NB4 (cell line): ENCODE measurements around the gene ONECUT3.

Experiments
- MYC ChIP-seq: IDR thresholded peaks from 2 replicates; pipeline ENCODE4 v1.6.1; 2011; ENCODE audit warnings: low read depth, low read length
- TF ChIP-seq, protein P1 (sequence below): IDR thresholded peaks from one replicate; pipeline ENCODE4 v1.5.1; 2012; ENCODE audit warnings: low read depth, low read length

DNA sequence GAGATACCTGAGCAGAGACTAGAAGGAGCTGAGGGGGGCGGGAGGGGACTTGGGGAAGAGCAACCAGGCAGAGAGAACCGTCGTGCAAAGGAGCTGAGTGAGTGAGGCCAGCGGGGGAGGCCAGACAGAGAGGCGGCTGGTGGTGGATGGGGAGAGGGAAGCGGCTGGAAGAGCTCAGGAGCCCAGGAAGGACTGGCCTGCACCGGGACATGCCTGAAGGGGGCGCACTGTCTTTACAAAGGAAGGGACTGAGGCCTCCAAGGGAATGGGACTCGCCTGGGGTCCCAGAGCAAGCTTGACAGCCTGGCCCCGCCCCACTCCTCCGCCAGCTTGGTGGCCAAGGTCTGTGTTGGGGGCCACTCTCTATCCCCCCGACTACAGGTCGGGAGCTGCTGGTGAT lies 14.9 kb downstream of the ONECUT3 start:
- TF ChIP-seq, protein P1, sequence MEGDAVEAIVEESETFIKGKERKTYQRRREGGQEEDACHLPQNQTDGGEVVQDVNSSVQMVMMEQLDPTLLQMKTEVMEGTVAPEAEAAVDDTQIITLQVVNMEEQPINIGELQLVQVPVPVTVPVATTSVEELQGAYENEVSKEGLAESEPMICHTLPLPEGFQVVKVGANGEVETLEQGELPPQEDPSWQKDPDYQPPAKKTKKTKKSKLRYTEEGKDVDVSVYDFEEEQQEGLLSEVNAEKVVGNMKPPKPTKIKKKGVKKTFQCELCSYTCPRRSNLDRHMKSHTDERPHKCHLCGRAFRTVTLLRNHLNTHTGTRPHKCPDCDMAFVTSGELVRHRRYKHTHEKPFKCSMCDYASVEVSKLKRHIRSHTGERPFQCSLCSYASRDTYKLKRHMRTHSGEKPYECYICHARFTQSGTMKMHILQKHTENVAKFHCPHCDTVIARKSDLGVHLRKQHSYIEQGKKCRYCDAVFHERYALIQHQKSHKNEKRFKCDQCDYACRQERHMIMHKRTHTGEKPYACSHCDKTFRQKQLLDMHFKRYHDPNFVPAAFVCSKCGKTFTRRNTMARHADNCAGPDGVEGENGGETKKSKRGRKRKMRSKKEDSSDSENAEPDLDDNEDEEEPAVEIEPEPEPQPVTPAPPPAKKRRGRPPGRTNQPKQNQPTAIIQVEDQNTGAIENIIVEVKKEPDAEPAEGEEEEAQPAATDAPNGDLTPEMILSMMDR: peak; percentile 46
- TF ChIP-seq MYC: no peak
